HG02970 (cell line): Measurements from ENCODE around the gene TMEM244.
"Not testable (repeated sequence)": the region's sequence is repeated elsewhere in the genome, so short reads cannot be mapped to it uniquely, and the experiment has no call there.

Source experiments
- ATAC-seq: cut with Tn5 transposase; IDR thresholded peaks from one replicate; pipeline ENCODE4 v1.9.1; 2021; ENCODE audit warnings: mild to moderate bottlenecking, moderate library complexity, moderate number of reproducible peaks; ENCODE audit not compliant: unreplicated experiment, low FRiP score

Gene TMEM244

DNA sequence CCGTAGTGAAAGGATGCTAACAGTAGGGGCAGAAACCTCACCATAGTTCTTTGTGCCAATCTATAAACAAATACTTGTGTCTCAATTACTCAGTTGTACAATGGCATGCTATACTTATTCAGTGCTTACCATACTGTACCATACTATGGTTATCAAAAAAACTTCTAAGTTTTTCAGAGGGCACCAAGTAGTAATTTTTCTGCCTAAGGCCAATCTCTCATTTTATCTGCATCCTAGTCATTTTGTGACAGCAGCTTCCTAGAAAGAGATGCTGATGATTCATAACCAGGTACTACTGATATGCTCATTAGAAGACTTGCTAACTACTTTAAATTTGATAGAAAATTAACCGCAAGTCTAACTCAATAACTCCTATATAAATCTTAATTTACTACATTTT lies 42.9 kb downstream of the TMEM244 start:
- no peak for ATAC-seq

DNA sequence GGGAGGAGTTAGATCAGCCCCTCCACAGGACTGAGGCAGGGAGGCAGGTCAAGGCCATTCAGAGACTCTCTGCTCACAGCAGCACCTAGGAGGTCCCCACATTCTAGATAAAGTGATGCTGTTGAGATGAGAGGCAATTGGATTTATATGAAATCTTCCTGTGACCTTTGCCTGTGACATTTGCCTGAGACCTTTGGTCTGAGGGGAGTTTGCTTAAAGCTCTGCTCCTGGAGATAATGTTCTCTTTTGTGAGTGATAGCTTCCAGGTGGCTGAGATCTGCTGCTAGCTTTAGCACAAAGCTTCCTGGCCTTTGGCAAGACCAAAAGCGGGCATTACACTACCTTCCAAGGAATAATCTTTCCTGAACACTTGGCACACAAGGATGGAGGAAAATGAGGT lies 43.3 kb downstream of the TMEM244 start:
- ATAC-seq: no peak

DNA sequence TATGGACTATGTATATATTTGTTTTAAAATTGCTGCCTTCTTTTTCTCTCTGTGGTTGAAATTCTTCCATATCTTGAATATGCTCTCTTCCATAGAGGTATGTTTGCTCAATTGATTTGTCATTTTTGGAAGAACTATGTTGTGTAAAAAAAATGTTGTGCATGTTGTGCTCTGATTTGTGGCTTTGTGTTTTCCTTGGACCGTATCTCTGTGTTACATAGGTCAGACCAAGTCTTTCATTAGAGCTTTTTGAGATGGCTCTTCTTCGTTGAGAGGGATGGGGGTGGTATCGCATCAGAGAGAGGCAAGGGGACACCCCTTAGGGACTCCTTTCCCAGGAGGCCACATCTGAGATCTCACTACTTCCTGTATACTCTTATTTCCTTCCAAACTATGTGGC lies 43.8 kb downstream of the TMEM244 start:
- ATAC-seq: no peak

DNA sequence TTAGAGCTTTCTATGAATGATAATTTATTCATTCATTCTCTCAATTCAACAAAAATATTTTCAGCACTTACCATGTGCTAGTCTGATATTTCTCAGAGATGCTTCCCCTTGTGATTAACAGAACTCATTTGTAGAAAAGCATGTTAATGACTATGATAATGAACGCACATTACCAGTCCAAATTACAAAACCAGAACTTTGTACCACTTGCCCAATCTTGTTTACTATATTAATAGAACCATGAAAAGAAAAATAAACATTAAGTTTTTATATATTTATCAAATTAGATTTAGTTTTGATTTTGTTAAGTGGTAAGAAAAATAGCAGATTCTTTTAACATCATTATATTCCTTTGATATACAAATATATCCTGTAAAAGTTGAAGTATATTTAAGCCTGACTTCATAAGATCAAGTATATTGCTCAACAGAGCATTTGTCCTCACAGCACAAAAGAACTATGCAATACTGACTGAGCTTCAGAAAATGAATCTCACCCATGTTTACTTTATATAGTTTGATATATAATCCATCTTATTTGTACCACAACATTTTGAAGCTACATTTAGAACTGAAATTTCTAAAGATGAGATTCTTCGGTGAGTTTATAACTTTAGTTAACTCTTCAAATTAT lies 48.9 kb downstream of the TMEM244 start:
- no peak for ATAC-seq

DNA sequence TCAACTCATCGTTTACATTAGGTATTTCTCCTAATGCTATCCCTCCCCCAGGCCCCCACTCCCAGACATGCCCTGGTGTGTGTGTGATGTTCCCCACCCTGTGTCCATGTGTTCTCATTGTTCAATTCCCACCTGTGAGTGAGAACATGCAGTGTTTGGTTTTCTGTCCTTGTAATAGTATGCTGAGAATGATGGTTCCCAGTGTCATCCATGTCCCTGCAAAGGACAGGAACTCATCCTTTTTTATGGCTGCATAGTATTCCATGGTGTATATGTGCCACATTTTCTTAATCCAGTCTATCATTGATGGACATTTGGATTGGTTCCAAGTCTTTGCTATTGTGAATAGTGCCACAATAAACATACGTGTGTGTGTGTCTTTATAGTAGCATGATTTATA lies 54.0 kb downstream of the TMEM244 start:
- ATAC-seq: not testable (repeated sequence)

DNA sequence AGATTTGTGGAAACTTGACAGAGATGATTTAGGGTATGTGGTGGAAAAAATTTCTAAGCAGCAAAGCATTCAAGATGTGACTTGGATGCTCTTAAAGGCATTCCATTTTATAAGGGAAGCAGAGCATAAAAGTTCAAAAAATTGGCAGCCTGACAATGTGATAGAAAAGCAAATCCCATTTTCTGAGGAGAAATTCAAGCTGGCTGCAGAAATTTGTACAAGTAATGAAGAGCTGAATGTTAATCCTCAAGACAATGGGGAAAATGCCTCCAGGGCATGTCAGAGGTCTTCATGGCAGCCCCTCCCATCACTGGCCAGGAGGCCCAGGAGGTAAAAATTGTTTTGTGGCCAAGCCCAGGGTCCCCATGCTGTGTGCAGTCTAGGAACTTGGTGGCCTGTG lies 58.2 kb downstream of the TMEM244 start:
- not testable (repeated sequence) for ATAC-seq

DNA sequence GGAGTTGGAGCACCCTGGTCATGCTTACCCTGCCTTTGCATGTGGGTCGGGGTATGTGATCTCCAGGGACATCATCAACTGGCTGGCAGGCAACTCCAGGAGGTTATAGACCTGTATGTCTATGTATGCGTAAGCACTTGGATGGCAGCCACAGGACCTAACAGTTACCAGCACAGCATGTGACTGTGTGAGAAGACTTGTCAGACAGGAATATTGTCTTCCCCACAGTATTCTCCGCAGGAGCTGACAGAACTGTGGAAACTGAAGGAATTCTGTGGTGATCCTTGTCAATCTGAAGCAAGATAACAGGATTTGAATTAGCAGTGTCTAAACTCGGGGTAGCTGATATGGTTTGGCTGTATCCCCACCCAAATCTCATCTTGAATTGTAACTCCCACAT lies 59.2 kb downstream of the TMEM244 start:
- ATAC-seq: no peak

DNA sequence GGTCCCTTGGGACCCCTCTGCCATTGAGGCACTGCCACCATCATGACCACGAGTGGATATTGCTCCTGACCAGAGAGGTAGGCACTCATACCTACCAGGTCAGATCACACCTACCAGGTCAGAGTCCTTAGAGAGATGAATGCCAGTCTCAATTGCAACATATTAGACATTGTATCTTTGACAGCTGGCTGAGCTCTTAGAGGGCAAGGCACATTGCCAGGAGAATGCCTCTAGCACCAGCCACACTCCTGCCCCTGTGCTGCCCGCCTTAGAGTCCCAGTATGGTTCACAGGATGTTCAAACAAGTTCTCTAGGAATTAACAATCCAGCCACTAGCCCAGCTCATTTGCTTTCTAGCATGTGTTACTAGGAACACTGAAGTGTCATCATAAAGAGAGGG lies 65.9 kb downstream of the TMEM244 start:
- no peak for ATAC-seq

DNA sequence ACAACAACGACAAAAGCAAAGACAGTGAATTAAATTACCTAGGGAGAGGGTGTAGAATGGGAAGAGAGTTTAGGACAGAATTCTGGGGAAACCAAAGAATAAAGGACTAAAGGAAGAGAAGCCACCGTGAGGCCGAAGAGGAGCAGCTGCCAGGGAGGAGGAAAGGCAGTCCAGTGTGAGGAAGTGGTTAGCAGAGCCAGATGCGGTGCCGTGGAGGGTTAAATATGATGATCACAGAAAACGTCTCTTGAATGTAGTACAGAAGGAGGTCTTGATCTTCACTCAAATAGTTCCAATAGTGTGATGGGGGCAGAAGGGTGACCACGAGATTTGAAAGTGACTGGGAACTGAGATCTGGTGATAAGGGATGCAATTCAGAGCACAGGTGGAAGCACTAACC lies 67.7 kb downstream of the TMEM244 start:
- no peak for ATAC-seq

DNA sequence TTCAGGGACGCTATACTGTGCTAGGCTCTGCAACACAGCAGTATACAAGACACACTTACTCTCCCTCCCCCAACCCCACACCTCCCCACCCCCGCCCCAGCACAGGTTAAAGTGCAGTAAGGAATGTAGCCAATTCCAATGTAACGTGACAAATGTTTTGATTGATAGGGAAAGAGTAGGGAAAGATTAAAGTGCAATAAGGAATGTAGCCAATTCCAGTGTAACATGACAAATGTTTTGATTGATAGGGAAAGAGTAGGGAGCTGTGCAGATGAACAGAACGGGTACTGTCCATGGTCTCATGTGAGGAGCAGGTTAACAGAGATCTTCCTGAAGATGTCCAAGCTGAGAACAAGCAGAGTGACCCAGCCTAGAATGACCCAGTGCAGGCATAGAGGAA lies 69.1 kb downstream of the TMEM244 start:
- no peak for ATAC-seq

DNA sequence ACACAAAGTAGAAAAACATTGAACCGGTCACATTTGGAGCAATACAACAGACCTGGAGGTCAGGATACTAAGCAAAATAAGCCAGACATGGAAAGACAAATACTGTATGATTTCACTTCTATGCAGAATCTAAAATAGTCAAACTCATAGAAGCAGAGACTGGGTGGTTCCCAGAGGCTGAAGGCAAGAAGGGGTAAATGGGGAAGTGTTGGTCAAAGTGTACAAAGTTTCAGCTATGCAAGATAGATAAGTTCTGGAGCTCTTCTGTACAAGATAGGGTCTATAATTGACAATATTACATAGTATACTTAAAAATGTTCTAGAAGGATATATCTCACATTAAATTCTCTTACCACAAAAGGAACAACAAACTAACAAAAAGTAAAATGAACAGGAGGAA lies 70.3 kb downstream of the TMEM244 start:
- no peak for ATAC-seq

DNA sequence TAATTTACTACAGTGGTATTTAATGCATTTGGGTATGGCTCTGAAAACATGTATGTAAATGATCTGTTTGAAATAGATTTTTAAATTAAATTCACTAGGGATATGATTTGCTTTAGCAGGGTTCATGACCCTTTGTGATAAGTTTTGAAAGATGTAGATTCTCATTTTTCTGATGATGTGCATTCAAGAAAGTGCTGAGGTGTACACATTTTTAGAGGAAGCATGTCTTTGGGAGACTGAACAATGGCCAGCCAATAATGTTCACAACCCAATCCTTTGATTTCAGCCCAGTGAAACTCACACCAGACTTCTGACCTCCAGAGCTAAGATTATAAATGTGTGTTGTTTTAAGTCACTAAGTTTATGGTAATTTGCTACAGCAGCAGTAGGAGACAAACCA lies 71.1 kb downstream of the TMEM244 start:
- no peak for ATAC-seq

DNA sequence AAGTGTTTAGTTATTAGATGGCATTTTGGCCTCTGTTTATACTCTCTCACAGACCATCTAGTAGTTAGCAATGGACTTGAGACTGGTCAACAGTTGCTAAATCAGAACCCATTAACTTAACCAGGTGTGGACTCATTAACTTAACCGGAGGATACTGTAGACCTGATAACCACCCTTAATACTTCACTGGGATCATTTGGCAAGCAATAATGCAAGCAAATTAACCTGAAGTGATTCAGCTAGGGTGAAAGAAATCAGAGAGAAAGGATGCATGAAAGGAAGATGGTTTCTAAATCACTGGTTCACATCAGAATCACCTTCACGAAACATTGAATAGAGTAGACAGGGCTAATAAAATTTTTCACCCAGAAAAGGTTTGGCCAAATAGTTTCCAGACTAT lies 73.3 kb downstream of the TMEM244 start:
- ATAC-seq: no peak

DNA sequence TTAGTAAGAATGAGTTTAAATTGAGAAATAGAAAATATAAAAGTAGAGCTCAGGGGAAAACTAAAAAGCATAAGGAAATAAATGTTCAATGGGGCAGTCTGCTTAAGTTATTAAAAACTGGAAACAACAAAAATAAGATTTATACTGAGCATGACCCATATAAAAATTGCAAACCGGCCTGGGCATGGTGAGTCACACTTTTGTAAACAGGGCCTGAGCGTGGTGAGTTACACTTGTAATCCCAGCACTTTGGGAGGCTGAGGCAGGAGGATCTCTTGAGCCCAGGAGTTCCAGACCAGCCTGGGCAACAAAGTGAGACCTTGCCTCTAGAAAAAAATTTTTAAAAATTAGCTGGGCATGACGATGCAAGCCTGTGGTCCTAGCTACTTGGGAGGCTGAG lies 74.6 kb downstream of the TMEM244 start:
- no peak for ATAC-seq

DNA sequence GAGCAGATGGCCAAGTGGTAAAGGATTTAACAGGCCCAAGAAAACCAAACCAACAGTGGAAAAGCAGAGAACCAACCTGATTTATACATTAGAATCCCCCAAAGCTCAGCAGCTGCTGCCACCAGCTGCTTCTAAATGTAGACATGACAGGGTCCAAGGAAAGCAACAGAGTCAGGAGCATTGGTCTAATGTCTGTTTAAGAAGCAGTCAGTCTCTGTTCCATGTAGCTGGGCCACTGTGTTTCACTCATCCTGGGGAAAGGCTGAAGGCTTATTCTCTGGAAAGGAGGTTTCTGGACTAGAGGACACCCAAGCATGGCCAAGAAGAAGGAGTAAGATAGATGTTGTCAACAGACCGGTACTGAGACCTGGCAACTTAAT lies 75.4 kb downstream of the TMEM244 start:
- no peak for ATAC-seq

DNA sequence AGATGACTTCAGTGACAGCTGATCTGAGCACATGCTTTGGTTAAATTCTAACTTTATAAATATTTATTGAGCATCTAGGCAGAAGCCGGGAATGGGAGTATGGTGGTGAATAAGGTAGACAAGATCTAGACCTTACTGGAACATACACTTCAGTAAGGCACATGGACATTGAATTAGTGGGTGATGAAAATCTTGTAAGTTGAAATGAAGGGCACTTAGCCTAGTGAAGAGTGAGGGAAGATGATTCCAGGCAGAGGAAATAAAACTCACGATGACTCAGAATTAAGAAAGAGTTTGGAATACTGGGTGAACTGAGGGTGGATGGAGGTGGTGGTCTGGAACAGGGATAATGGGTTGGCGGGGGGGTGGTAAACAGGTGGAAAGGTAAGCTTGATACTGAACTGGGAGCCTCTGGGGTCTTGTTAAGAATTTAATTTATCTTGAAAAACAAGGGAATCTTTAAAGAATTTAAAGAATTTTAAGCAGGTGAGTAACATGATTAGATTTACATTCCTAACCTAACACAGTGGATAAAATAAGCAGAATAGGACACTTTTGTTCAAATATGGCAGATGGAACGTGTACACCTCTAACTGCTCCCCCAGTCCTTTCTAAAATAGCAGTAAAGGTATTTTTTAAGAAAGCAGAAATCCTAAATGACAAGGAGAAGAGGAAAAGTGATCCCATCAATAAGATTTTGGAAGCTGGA lies 75.9 kb downstream of the TMEM244 start:
- no peak for ATAC-seq
